Activated T-cell treated with anti-CD3 and anti-CD28 coated beads, Interleukin-2, amount 50 U/mL, for 48 hours (primary cell): ENCODE data around the gene LYPD4.
"Not testable (repeated sequence)": the region's sequence is repeated elsewhere in the genome, so short reads cannot be mapped to it uniquely, and the experiment has no call there.

ENCODE experiments used
- DNase-seq, 2 experiments: peaks; one replicate each; pipeline ENCODE4 v3.0.0-alpha.2; 2020

The LYPD4 gene

GRCh38 chr19:41796901-41797300 lies 47.6 kb downstream of the LYPD4 start:
- DNase-seq = no peak

GRCh38 chr19:41796362-41796761 lies 48.1 kb downstream of the LYPD4 start, which contains the start of gene CEACAM3:
Gene CEACAM3, plus strand, starts transcription at chr19:41796587. Its CDS starts 91 bp downstream, at chr19:41796678.
- DNase-seq = no peak

DNA sequence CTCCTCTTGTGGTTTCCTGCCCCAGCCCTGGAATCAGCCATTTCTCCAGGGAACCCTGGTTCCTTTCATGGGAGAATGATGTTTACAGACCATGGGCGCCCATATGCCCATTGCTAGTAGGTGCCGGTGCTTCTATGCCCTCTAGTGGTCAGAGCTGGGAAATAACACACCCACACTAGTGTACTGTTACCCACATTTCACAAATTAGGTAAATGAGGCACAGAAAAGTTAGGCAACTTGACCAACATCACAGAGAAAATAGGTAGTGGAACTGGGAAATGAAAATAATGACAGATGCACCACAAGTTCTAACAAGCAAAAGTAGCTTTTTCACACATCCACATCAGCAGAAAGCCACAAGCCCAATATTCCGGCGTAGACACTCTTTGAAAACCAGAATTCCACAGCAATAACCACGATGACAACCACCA lies 49.4 kb downstream of the LYPD4 start:
- DNase-seq = peak; percentile 70 to 76

DNA sequence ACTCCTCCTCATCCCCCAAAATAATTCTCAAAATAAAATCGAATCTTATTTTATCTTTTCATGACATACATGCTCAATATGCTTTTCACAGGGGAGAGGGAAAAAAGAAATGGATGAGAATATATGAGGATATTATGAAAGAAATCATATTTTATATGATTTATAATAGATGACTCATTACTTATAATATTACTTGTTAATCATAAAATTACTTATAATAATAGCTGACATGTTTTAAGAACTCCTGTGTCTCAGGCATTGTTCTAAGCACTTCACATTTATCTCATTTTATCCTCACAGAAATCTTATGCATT lies 51.1 kb downstream of the LYPD4 start:
- DNase-seq = no peak

GRCh38 chr19:41792513-41793413 lies 51.7 kb downstream of the LYPD4 start:
- DNase-seq = peak; percentile 64 to 75

DNA sequence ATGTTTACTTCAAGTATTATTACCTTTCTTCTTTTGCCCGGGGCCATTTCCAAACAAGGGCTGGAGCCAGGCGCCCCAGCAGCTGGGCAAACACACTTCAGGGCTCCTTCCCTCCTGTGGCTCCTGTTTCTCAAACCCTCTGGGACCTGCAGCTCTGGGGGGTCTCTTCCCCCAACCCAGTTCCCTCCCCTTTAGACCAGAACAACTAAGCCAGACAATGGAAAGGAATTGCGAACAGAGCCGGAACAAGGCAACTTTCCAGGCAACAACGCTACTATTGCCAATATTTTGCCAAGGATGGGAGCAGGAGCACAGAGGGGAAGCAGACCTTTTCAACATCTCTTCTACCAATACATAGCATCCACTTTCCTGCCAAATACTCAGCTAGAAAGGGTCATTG lies 55.4 kb downstream of the LYPD4 start:
- not testable (repeated sequence) for DNase-seq

GRCh38 chr19:41788518-41788917 lies 56.0 kb downstream of the LYPD4 start:
- not testable (repeated sequence) for DNase-seq
